ENCODE measurements around the gene ASPG.

DNA sequence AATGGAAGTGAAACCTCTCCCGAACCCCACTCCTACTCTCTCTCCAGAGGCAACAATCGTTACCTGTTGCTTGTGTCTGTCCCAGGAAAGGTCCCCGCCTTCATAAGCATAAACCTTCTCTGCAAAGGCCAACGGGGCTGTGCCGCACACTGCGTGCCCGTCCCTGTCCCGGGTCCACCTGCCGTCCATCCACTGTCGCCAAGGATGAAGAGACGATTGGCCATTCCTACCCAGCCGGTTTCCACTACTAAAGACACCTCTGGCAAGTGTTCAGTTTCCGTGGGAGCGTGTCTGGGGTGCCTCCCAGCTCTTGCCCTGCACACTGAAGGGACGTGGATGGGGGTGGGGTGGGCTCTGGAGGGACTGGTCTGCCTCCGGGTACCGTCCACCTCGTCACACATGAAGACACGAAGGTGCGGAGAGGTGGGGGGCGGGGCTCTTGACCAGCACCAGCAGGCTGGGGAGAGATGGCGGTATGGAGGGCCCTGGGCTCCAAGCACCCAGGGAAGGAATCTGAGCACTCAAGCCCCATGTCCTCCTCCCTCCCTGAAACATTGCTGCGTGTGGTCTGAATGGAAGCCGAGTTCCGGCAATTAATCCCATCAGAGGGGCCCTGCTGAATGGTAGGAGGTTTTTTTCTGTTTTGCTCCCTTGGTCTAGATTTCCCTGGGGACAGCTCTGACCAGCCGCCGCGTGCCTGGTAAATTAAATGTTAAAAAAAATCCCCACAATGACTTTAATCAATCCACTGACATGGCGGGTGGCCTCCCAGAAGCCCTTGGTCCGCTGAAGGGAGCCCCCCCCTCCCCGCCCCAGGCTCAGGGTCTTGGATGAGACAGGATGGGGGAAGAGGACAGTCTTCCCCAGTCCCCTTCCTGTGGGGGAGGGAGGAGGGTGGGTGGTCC, 48.8 kb downstream of the ASPG start:
- TF ChIP-seq, protein P1, sequence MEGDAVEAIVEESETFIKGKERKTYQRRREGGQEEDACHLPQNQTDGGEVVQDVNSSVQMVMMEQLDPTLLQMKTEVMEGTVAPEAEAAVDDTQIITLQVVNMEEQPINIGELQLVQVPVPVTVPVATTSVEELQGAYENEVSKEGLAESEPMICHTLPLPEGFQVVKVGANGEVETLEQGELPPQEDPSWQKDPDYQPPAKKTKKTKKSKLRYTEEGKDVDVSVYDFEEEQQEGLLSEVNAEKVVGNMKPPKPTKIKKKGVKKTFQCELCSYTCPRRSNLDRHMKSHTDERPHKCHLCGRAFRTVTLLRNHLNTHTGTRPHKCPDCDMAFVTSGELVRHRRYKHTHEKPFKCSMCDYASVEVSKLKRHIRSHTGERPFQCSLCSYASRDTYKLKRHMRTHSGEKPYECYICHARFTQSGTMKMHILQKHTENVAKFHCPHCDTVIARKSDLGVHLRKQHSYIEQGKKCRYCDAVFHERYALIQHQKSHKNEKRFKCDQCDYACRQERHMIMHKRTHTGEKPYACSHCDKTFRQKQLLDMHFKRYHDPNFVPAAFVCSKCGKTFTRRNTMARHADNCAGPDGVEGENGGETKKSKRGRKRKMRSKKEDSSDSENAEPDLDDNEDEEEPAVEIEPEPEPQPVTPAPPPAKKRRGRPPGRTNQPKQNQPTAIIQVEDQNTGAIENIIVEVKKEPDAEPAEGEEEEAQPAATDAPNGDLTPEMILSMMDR (IDR thresholded peaks at IDR 0.05): no peak
- no peak for TF ChIP-seq POLR2A (IDR thresholded peaks at IDR 0.05)

Measured in testis (tissue), 2 donors.